Upper lobe of left lung (tissue), 6 donors: ENCODE measurements around the gene DENND1C. TPM values are rescaled to one million over a fixed set of nuclear protein-coding genes. Genes with fewer than 3 reads are reported as not detected.

Experiments
- ATAC-seq, 2 donors: fragments of 200-7000 bp; cut with Tn5 transposase; one replicate each; pipeline ENCODE4 v1.9.1; 2022; ENCODE audit warnings: mild to moderate bottlenecking in 2 of 2, moderate library complexity in 2 of 2; ENCODE audit not compliant: low FRiP score in 2 of 2
- DNase-seq, 2 donors: peaks; one replicate each; pipeline ENCODE4 v3.0.0-alpha.2; 2019 to 2020
- H3K27ac ChIP-seq, 4 donors: fragments of 200-600 bp; sonication (generic); one replicate each; pipeline ENCODE4 v1.5.1; 2016 to 2019
- H3K27me3 ChIP-seq, 4 donors: fragments of 200-600 bp; sonication (generic); one replicate each; pipeline ENCODE4 v1.5.1; 2017 to 2019
- H3K36me3 ChIP-seq, 4 donors: fragments of 200-600 bp; sonication (generic); one replicate each; pipeline ENCODE4 v1.5.1; 2016 to 2019
- H3K4me1 ChIP-seq, 4 donors: fragments of 200-600 bp; sonication (generic); one replicate each; pipeline ENCODE4 v1.5.1; 2018 to 2019
- H3K4me3 ChIP-seq, 4 donors: fragments of 200-600 bp; sonication (generic); one replicate each; pipeline ENCODE4 v1.5.1; 2017 to 2019; ENCODE audit warnings: mild to moderate bottlenecking in 2 of 4, moderate library complexity in 1 of 4
- H3K9me3 ChIP-seq, 4 donors: fragments of 200-600 bp; sonication (generic); one replicate each; pipeline ENCODE4 v1.5.1; 2018 to 2019
- CTCF ChIP-seq, 6 experiments: fragments of 450-650 bp in 4 of 6; fragments of 200-600 bp in 2 of 6; sonication (generic) in 2 of 6; IDR thresholded peaks; one replicate each; pipeline ENCODE4 v1.5.1; 2016 to 2019; ENCODE audit warnings: antibody characterized with exemption in 6 of 6
- EP300 ChIP-seq, 4 donors: sonication (generic); formaldehyde crosslinking; IDR thresholded peaks; one replicate each; pipeline ENCODE4 v1.5.1; 2017; ENCODE audit warnings: antibody characterized with exemption in 4 of 4, control low read depth in 2 of 4
- POLR2A ChIP-seq, 4 donors: fragments of 450-650 bp; IDR thresholded peaks; one replicate each; pipeline ENCODE4 v1.5.1; 2016 to 2017; ENCODE audit warnings: antibody characterized with exemption in 4 of 4, mild to moderate bottlenecking in 2 of 4
- POLR2AphosphoS5 ChIP-seq, 2 donors: sonication (generic); formaldehyde crosslinking; IDR thresholded peaks; one replicate each; pipeline ENCODE4 v1.5.1; 2017; ENCODE audit warnings: antibody characterized with exemption in 2 of 2
- WGBS, 2 donors: methylation state at CpG; one replicate each; pipeline ENCODE4 v1.1.5; 2017 to 2018; 5-methylcytosine and 5-hydroxymethylcytosine counted together
- total RNA-seq, 6 donors: library from RNA; depleted of rRNA in 4 of 6; stranded (reverse); fragments of >200 nt in 4 of 6; gene quantifications; one replicate each; pipeline versions ENCODE4 v1.1.0 to v1.2.1, GENCODE V29; 2016 to 2021
- donor health status: DM: no; HTN: no; CAD: no; lungs with moderate emphysema.
- donor health status: DM: no; HTN: yes; CAD: no; lungs with severe emphysema.

The DENND1C gene
- total RNA-seq, 6 donors from 2014 or later = 5.8 to 31.4 (median 12.6) TPM

GRCh38 chr19:6482343-6482686, 728 bp upstream of the DENND1C start:
- DNase-seq (no peak), ATAC-seq (no peak)
- Histone ChIP-seq H3K27ac (peak overlapping the region; percentile 31 to 85 (median 66)), H3K9me3 (no peaks in the 10 kb centered on the region), H3K36me3 (no peaks in the 10 kb centered on the region), H3K27me3 (no peaks in the 10 kb centered on the region), H3K4me3 (peak overlapping the region in 1 of 4 donors; percentile 52), H3K4me1 (peaks cover 0 to under 1% (median 0%) of the 10 kb centered on the region in 4 donors)
- TF ChIP-seq CTCF (IDR thresholded peaks at IDR 0.05) (no peak), POLR2A (IDR thresholded peaks at IDR 0.05) (no peak), EP300 (IDR thresholded peaks at IDR 0.05) (no peak), POLR2AphosphoS5 (IDR thresholded peaks at IDR 0.05) (no peak)
- 90 to 92% methylated on average over 6 to 8 of the region's 8 CpGs for WGBS, 2 donors

- peaks cover 3 to 14% (median 7%) of the 10 kb centered on the region in 4 donors for H3K4me1 ChIP-seq
- H3K9me3 ChIP-seq = no peaks in the 10 kb centered on the region
- ATAC-seq (no peak), DNase-seq (no peak)
- peak overlapping the region in 3 of 4 donors; percentile 33 to 52 (median 46) for H3K4me3 ChIP-seq
- H3K36me3 ChIP-seq = peaks cover 0 to 4% (median under 1%) of the 10 kb centered on the region in 4 donors
- no peaks in the 10 kb centered on the region for H3K27me3 ChIP-seq
- peak overlapping the region; percentile 31 to 85 (median 66) for H3K27ac ChIP-seq
- 63 to 80% methylated on average over 7 to 10 of the region's 10 CpGs for WGBS, 2 donors
- TF ChIP-seq CTCF (IDR thresholded peaks at IDR 0.05) = no peak
Observed at GRCh38 chr19:6480848-6481415, 655 bp downstream of the DENND1C start.

- no peak for DNase-seq
- no peaks in the 10 kb centered on the region for H3K9me3 ChIP-seq
- H3K27ac ChIP-seq = no peak overlapping the region
- H3K4me3 ChIP-seq = no peak overlapping the region
- no peak for ATAC-seq
- H3K27me3 ChIP-seq = no peaks in the 10 kb centered on the region
- peaks cover 3 to 22% (median 12%) of the 10 kb centered on the region in 4 donors for H3K4me1 ChIP-seq
- TF ChIP-seq POLR2AphosphoS5 (IDR thresholded peaks at IDR 0.05) (no peak), POLR2A (IDR thresholded peaks at IDR 0.05) (no peak), CTCF (IDR thresholded peaks at IDR 0.05) (no peak), EP300 (IDR thresholded peaks at IDR 0.05) (no peak)
- WGBS, 2 donors = 43 to 72% methylated on average over 5 to 7 of the region's 7 CpGs
- peaks cover 0 to 7% (median 2%) of the 10 kb centered on the region in 4 donors for H3K36me3 ChIP-seq
Observed at GRCh38 chr19:6479836-6480398, 1.7 kb downstream of the DENND1C start.

- Histone ChIP-seq H3K36me3 (peaks cover 0 to 7% (median 2%) of the 10 kb centered on the region in 4 donors), H3K4me1 (peaks cover 3 to 22% (median 12%) of the 10 kb centered on the region in 4 donors), H3K27me3 (no peaks in the 10 kb centered on the region), H3K27ac (no peak overlapping the region), H3K9me3 (no peaks in the 10 kb centered on the region), H3K4me3 (no peak overlapping the region)
- 90 to 96% methylated on average over 8 to 13 of the region's 13 CpGs for WGBS, 2 donors
- TF ChIP-seq POLR2A (IDR thresholded peaks at IDR 0.05) (no peak), POLR2AphosphoS5 (IDR thresholded peaks at IDR 0.05) (no peak), EP300 (IDR thresholded peaks at IDR 0.05) (no peak)
- no peak for ATAC-seq
- DNase-seq = peak in 1 of 2 donors; percentile 35
Observed at GRCh38 chr19:6478815-6479214, 2.8 kb downstream of the DENND1C start.

DNA sequence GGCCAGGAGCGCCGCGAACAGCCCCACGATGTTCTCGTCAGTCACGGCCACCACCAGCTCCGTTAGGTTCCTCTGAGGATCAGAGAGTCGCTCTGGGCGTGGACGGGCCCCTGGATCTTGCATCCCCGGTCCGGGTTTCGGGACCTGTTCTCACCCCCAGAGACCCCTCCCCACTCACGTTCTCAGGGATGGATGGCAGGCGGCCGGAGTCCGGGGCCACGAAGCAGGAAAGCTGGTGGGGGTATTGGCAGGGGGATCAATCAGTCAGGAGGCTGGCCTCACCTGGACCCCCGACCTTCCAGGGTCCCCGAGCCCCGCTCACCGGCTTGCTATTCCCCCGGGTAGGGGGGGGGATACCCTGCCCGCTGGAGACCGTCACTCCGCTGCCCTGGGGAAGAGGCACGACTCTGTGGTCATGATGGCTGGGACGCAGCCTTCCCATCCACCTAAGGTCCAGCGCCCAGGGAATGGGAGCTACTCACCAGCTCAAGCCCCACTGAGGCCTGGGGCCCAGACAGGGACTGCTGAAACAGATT, 4.6 kb downstream of the DENND1C start:
- no peak for TF ChIP-seq CTCF (IDR thresholded peaks at IDR 0.05)
- TF ChIP-seq POLR2AphosphoS5 (IDR thresholded peaks at IDR 0.05) = no peak
- TF ChIP-seq EP300 (IDR thresholded peaks at IDR 0.05) = no peak
- TF ChIP-seq POLR2A (IDR thresholded peaks at IDR 0.05) = no peak
- Histone ChIP-seq H3K4me3 (peak overlapping the region in 3 of 4 donors; percentile 26 to 41 (median 27)), H3K36me3 (peaks cover 0 to 7% (median 2%) of the 10 kb centered on the region in 4 donors), H3K9me3 (no peaks in the 10 kb centered on the region), H3K27me3 (no peaks in the 10 kb centered on the region), H3K4me1 (peaks cover 3 to 22% (median 12%) of the 10 kb centered on the region in 4 donors), H3K27ac (no peak overlapping the region)
- peak in 1 of 2 donors; percentile 68 for DNase-seq
- WGBS, 2 donors = 75 to 76% methylated on average over 4 to 6 of the region's 29 CpGs
- no peak for ATAC-seq
